Measurements from ENCODE around the gene HK3.

The HK3 gene

GRCh38 chr5:176901260-176902101 is 2.3 kb upstream of the HK3 start:
- DNase-seq, result no peak

- no peak for DNase-seq
Measured at GRCh38 chr5:176900780-176901204, 1.6 kb upstream of the HK3 start.

- no peak for DNase-seq
Measured at GRCh38 chr5:176899946-176900779, 1.0 kb upstream of the HK3 start.

GRCh38 chr5:176897263-176897662 is 1.9 kb downstream of the HK3 start:
- DNase-seq, result no peak

- DNase-seq, result no peak
Measured at GRCh38 chr5:176895831-176896230, 3.3 kb downstream of the HK3 start.

GRCh38 chr5:176894298-176894697 is 4.8 kb downstream of the HK3 start:
- DNase-seq, result no peak

GRCh38 chr5:176892663-176893062 is 6.5 kb downstream of the HK3 start:
- DNase-seq, result no peak

- DNase-seq, result no peak
Measured at GRCh38 chr5:176891331-176891958, 7.7 kb downstream of the HK3 start.

GRCh38 chr5:176890455-176891330 is 8.5 kb downstream of the HK3 start:
- DNase-seq, result no peak

- no peak for DNase-seq
Measured at GRCh38 chr5:176889321-176890280, 9.5 kb downstream of the HK3 start.

GRCh38 chr5:176888865-176889165 is 10.3 kb downstream of the HK3 start:
- no peak for DNase-seq

- no peak for DNase-seq
Measured at GRCh38 chr5:176888016-176888864, 10.9 kb downstream of the HK3 start.

GRCh38 chr5:176887252-176887849 is 11.8 kb downstream of the HK3 start:
- no peak for DNase-seq

- no peak for DNase-seq
Measured at GRCh38 chr5:176886336-176887251, 12.6 kb downstream of the HK3 start.

- DNase-seq, result no peak
Measured at GRCh38 chr5:176884571-176884890, 14.6 kb downstream of the HK3 start.

GRCh38 chr5:176883700-176884570 is 15.2 kb downstream of the HK3 start:
- no peak for DNase-seq

GRCh38 chr5:176882567-176882903 is 16.6 kb downstream of the HK3 start:
- DNase-seq, result no peak
